HepG2 (cell line): ENCODE data around the gene KLHL13. TPM values are rescaled to one million over a fixed set of nuclear protein-coding genes. Genes with fewer than 3 reads are reported as not detected.
A peak's percentile ranks its signal among the peaks of the same experiment; 100 is the strongest.

Experiments used
- ATAC-seq: fragments of 200-7000 bp; cut with Tn5 transposase; 3 replicates; pipeline ENCODE4 v1.9.1; 2020; ENCODE audit warnings: mild to moderate bottlenecking, moderate library complexity
- Bru-seq: library from RNA; stranded (reverse); fragments of 400-500 nt; gene quantifications from one replicate; lab custom pipeline; 2021; lab: Mats Ljungman, UMichigan
- BruChase-seq, 2 experiments: library from RNA; stranded (reverse); fragments of 400-500 nt; gene quantifications; one replicate each; lab custom pipeline; 2021; lab: Mats Ljungman, UMichigan
- BruUV-seq: library from RNA; stranded (reverse); fragments of 400-500 nt; replicated peaks from 2 replicates; lab custom pipeline; 2021; lab: Mats Ljungman, UMichigan
- CTCF ChIA-PET: fragments of 300-600 bp; formaldehyde crosslinking; extraction: SDS; loops from one replicate; lab custom pipeline; 2021; ENCODE audit warnings: low total read pairs, inconsistent platforms, low intra/inter-chr PET ratio; lab: Yijun Ruan, JAX
- POLR2A ChIA-PET: fragments of 350-600 bp; sonication (Branson Sonifier 250); formaldehyde crosslinking; loops from one replicate; lab custom pipeline; 2020; ENCODE audit warnings: antibody characterized with exemption, inconsistent platforms; lab: Yijun Ruan, JAX
- DNase-seq: peaks from one replicate; pipeline ENCODE4 v3.0.0-alpha.2; 2015; ENCODE audit warnings: low spot score
- FAIRE-seq: peaks from 3 replicates; lab custom pipeline; 2011; peaks lifted over from hg19 to GRCh38; lab: Jason Lieb, UNC
- H2AFZ ChIP-seq: one replicate; pipeline ENCODE4 v1.6.1; 2011; ENCODE audit warnings: low read length, inconsistent platforms
- H3K27ac ChIP-seq: fragments of 300-600 bp; 3 replicates; pipeline ENCODE4 v1.8.0; 2011; ENCODE audit warnings: mixed run types, mild to moderate bottlenecking, mixed read lengths, low read length, inconsistent platforms; ENCODE audit not compliant: insufficient read depth; ENCODE audit errors: extremely low read length
- H3K27me3 ChIP-seq, 2 experiments: fragments of 200-600 bp in 1 of 2; 2 replicates in 1 of 2; 3 replicates in 1 of 2; pipeline versions ENCODE4 v1.6.0 to v1.8.0; 2011; ENCODE audit warnings: low read length in 2 of 2, mild to moderate bottlenecking in 2 of 2, moderate library complexity in 2 of 2, inconsistent platforms in 1 of 2; ENCODE audit not compliant: insufficient read depth in 2 of 2, control insufficient read depth in 1 of 2
- H3K36me3 ChIP-seq, 2 experiments: fragments of 200-600 bp in 1 of 2; replicated peaks in 1 of 2; 2 replicates in 1 of 2; 3 replicates in 1 of 2; pipeline versions ENCODE4 v1.5.1 to v1.8.0; 2011; ENCODE audit warnings: low read length in 2 of 2, inconsistent platforms in 1 of 2; ENCODE audit not compliant: insufficient read depth in 2 of 2, control insufficient read depth in 1 of 2
- H3K4me1 ChIP-seq: 2 replicates; pipeline ENCODE4 v1.5.1; 2012; ENCODE audit warnings: low read length, inconsistent platforms; ENCODE audit not compliant: insufficient read depth
- H3K4me2 ChIP-seq: 2 replicates; pipeline ENCODE4 v1.6.0; 2011; ENCODE audit warnings: low read depth, low read length, inconsistent platforms
- H3K4me3 ChIP-seq, 3 experiments: fragments of 200-600 bp in 1 of 3; sonication (generic), shearing (Covaris generic) in 1 of 3; replicated peaks in 1 of 3; 2 replicates each; pipeline ENCODE4 v1.5.1; 2011 to 2016; ENCODE audit warnings: low read length in 3 of 3, inconsistent platforms in 2 of 3, low read depth in 2 of 3, mild to moderate bottlenecking in 2 of 3, control low read depth in 1 of 3, mixed read lengths in 1 of 3; ENCODE audit not compliant: insufficient read depth in 1 of 3
- H3K79me2 ChIP-seq: one replicate; pipeline ENCODE4 v1.6.1; 2011; ENCODE audit warnings: low read length, inconsistent platforms; ENCODE audit not compliant: insufficient read depth
- H3K9ac ChIP-seq: 2 replicates; pipeline ENCODE4 v1.6.0; 2011; ENCODE audit warnings: mild to moderate bottlenecking, low read depth, low read length, inconsistent platforms; ENCODE audit not compliant: insufficient read depth
- H3K9me3 ChIP-seq: 2 replicates; pipeline ENCODE4 v1.5.1; 2012; ENCODE audit warnings: mild to moderate bottlenecking, low read length
- H4K20me1 ChIP-seq: 2 replicates; pipeline ENCODE4 v1.6.0; 2011; ENCODE audit warnings: inconsistent platforms, mild to moderate bottlenecking, low read length, moderate library complexity; ENCODE audit not compliant: insufficient read depth
- CBX5 ChIP-seq: sonication (generic); formaldehyde crosslinking; IDR thresholded peaks from 2 replicates; pipeline ENCODE4 v1.4.0; 2020; ENCODE audit warnings: missing genetic modification reagents, borderline replicate concordance
- CTCF ChIP-seq: sonication (generic); formaldehyde crosslinking; IDR thresholded peaks from 2 replicates; pipeline ENCODE4 v1.5.0; 2020; ENCODE audit warnings: mild to moderate bottlenecking, missing genetic modification reagents, moderate library complexity
- ELF4 ChIP-seq: sonication (generic); formaldehyde crosslinking; IDR thresholded peaks from 2 replicates; pipeline ENCODE4 v1.5.0; 2020; ENCODE audit warnings: missing genetic modification reagents, mild to moderate bottlenecking, moderate library complexity, borderline replicate concordance
- FOXA1 ChIP-seq, 2 experiments: fragments of 450-650 bp in 1 of 2; sonication (generic) in 1 of 2; formaldehyde crosslinking in 1 of 2; IDR thresholded peaks; 2 replicates each; pipeline versions ENCODE4 v1.4.0 to v1.6.1; 2016 to 2020; ENCODE audit warnings: missing genetic modification reagents in 1 of 2
- HIC2 ChIP-seq: sonication (generic); formaldehyde crosslinking; IDR thresholded peaks from 2 replicates; pipeline ENCODE4 v1.9.0; 2022; ENCODE audit warnings: low read depth, missing genetic modification reagents
- ZNF136 ChIP-seq: sonication (generic); formaldehyde crosslinking; IDR thresholded peaks from 2 replicates; pipeline ENCODE4 v1.8.1; 2022; ENCODE audit warnings: low read depth, mild to moderate bottlenecking, moderate library complexity, missing genetic modification reagents
- ZNF550 ChIP-seq: sonication (generic); formaldehyde crosslinking; IDR thresholded peaks from 2 replicates; pipeline ENCODE4 v1.4.0; 2020; ENCODE audit warnings: mild to moderate bottlenecking, missing genetic modification reagents, borderline replicate concordance
- WGBS: methylation state at CpG from one replicate; pipeline ENCODE4 v1.1.6; 2017; ENCODE audit warnings: low lambda C conversion rate; 5-methylcytosine and 5-hydroxymethylcytosine counted together
- in situ Hi-C: cut with HindIII; loops from 2 replicates; pipeline ENCODE4 v1.10.0; 2017; ENCODE audit warnings: low pct_unique_long_range_greater_than_20kb; ENCODE audit not compliant: extremely low pct_ligation_motif_present
- intact Hi-C: fragments of 100-400 bp; cut with micrococcal nuclease; formaldehyde crosslinking; loops from one replicate; pipeline ENCODE4 v1.10.0; 2022; ENCODE audit not compliant: unreplicated experiment
- long read RNA-seq, 2 experiments: library from RNA in 1 of 2; library from polyadenylated mRNA in 1 of 2; stranded (forward) in 1 of 2; unstranded in 1 of 2; transcript quantifications; one replicate each; pipeline ENCODE4 v2.0.0, GENCODE V29; 2019 to 2022
- polyA minus RNA-seq, 3 experiments: library from RNA; depleted of rRNA, polyadenylated mRNA; stranded (reverse); fragments of >200 nt; gene quantifications; 2 replicates each; pipeline ENCODE4 v1.2.3, GENCODE V29; 2011; ENCODE audit warnings: low replicate concordance in 1 of 3
- polyA plus RNA-seq, 8 experiments: library from polyadenylated mRNA; depleted of rRNA in 3 of 8; stranded (reverse) in 7 of 8; unstranded in 1 of 8; fragments of >200 nt; fragmentation: Illumina TruSeq in 4 of 8; extraction: Trizol in 4 of 8; gene quantifications; 2 replicates each; pipeline versions ENCODE4 v1.2.1 to v1.2.3, GENCODE V29; 2011 to 2016; ENCODE audit warnings: low read depth in 4 of 8, missing spikeins in 1 of 8, mixed read lengths in 1 of 8; ENCODE audit not compliant: insufficient read depth in 1 of 8
- total RNA-seq, 5 experiments: library from RNA; depleted of rRNA; stranded (reverse); fragments of >200 nt; fragmentation: Illumina TruSeq; extraction: Trizol; gene quantifications; 2 replicates each; pipeline ENCODE4 v1.2.3, GENCODE V29; 2016; ENCODE audit warnings: low read depth in 1 of 5

The KLHL13 gene
- 1.6 and 2.4 TPM in 2 replicates for total RNA-seq (2016; rRNA removed; fragmentation: Illumina TruSeq; extraction: Trizol)
- 0.26 and 0.30 TPM in 2 replicates for total RNA-seq (2016; cell fraction: cytosol; rRNA removed; fragmentation: Illumina TruSeq; extraction: Trizol; ENCODE audit: low read depth)
- 1.5 and 2.8 TPM in 2 replicates for total RNA-seq (2016; cell fraction: insoluble cytoplasmic fraction; rRNA removed; fragmentation: Illumina TruSeq; extraction: Trizol)
- 0.68 and 0.69 TPM in 2 replicates for total RNA-seq (2016; cell fraction: membrane; rRNA removed; fragmentation: Illumina TruSeq; extraction: Trizol)
- 1.1 TPM in 2 replicates for total RNA-seq (2016; cell fraction: nucleus; rRNA removed; fragmentation: Illumina TruSeq; extraction: Trizol)
- polyA plus RNA-seq (2011; rRNA removed), result 0.28 and 0.30 TPM in 2 replicates
- 0.19 and 0.37 TPM in 2 replicates for polyA plus RNA-seq (2011; cell fraction: cytosol; rRNA removed)
- 0.13 and 0.21 TPM in 2 replicates for polyA plus RNA-seq (2011; cell fraction: nucleus; rRNA removed)
- 0.24 and 0.44 TPM in 2 replicates for polyA plus RNA-seq (2012)
- 0.11 and 0.12 TPM in 2 replicates for polyA plus RNA-seq (2016; cell fraction: cytosol; fragmentation: Illumina TruSeq; extraction: Trizol; ENCODE audit: low read depth)
- polyA plus RNA-seq (2016; cell fraction: insoluble cytoplasmic fraction; fragmentation: Illumina TruSeq; extraction: Trizol; ENCODE audit: low read depth), result 2.1 and 2.4 TPM in 2 replicates
- 0.22 and 0.44 TPM in 2 replicates for polyA plus RNA-seq (2016; cell fraction: membrane; fragmentation: Illumina TruSeq; extraction: Trizol; ENCODE audit: low read depth)
- polyA plus RNA-seq (2016; cell fraction: nucleus; fragmentation: Illumina TruSeq; extraction: Trizol; ENCODE audit: insufficient read depth, low read depth), result 0.86 and 1.0 TPM in 2 replicates
- 0.28 and 31.6 TPM in 2 replicates for polyA minus RNA-seq (2011; rRNA and poly(A)+ RNA removed; ENCODE audit: low replicate concordance)
- not detected in 2 replicates for polyA minus RNA-seq (2011; cell fraction: cytosol; rRNA and poly(A)+ RNA removed)
- 0.39 and 1.1 TPM in 2 replicates for polyA minus RNA-seq (2011; cell fraction: nucleus; rRNA and poly(A)+ RNA removed)
- percentile 25 among the genes with signal in this experiment for Bru-seq, nascent RNA
- percentile 20 among the genes with signal in this experiment for BruChase-seq, experiment 1, labeled RNA remaining after a 6-hour chase
- percentile 29 among the genes with signal in this experiment for BruChase-seq, experiment 2, labeled RNA remaining after a 2-hour chase
- long read RNA-seq, experiment 1, partial matches to known transcripts, result 0 of 1 reads
- long read RNA-seq, experiment 1, other reads (novel, unspliced or antisense), result 0 of 1 reads
- long read RNA-seq, experiment 2, result 0 reads

GRCh38 chrX:118116713-118117550 lies at the start of gene KLHL13:
Gene KLHL13, minus strand, starts transcription at chrX:118116810. Its CDS starts 88,337 bp downstream, at chrX:118028473.
- intact Hi-C loops, result no loop called here
- in situ Hi-C loops, result no loop called here
- H2AFZ ChIP-seq, result no peak within 1 kb of the TSS
- peak; percentile 89 for ATAC-seq
- no peaks in the 10 kb centered on the region for H3K4me1 ChIP-seq
- no peak for DNase-seq
- 44% methylated on average over 4 of the region's 42 CpGs for WGBS
- TF ChIP-seq HIC2 (CRISPR knock-in tag), result no peak
- TF ChIP-seq ELF4 (CRISPR knock-in tag), result no peak
- peak; percentile 36; the same call in 1 of the 2 replicates for TF ChIP-seq CTCF
- TF ChIP-seq CBX5, result no peak
- no peak for TF ChIP-seq FOXA1 (IDR thresholded peaks at IDR 0.05)
- no peak for TF ChIP-seq FOXA1 (CRISPR knock-in tag; IDR thresholded peaks at IDR 0.05)
- no peak for TF ChIP-seq ZNF550 (CRISPR knock-in tag)
- TF ChIP-seq ZNF136 (CRISPR knock-in tag), result no peak
- no peak for FAIRE-seq
- H4K20me1 ChIP-seq, result no peaks in the 10 kb centered on the region
- no peak within 1 kb of the TSS for H3K9ac ChIP-seq
- ChIA-PET CTCF (no interaction called here), POLR2A (no interaction called here)
- H3K4me2 ChIP-seq, result peak within 1 kb of the TSS; percentile 62
- no peaks in the 10 kb centered on the region for H3K9me3 ChIP-seq
- peaks cover 3 to 10% of the 10 kb centered on the region in 2 experiments; a peak in 3 of 5 replicates for H3K27me3 ChIP-seq
- peak within 1 kb of the TSS in 2 of 3 experiments; percentile 45 to 57; a peak in 4 of 6 replicates for H3K4me3 ChIP-seq
- no TSS peak for BruUV-seq
- no peaks in the 10 kb centered on the region for H3K36me3 ChIP-seq
- H3K27ac ChIP-seq, result no peak within 1 kb of the TSS
- no peaks in the 10 kb centered on the region for H3K79me2 ChIP-seq
